NCI-H1092 treated with DMSO at 0.1 percent for 48 hours (cell line): ENCODE data around the gene SS18L1.

ENCODE experiments used
- DNase-seq: peaks from one replicate; lab custom pipeline; 2025; lab: John Stamatoyannopoulos, UW

The SS18L1 gene

DNA sequence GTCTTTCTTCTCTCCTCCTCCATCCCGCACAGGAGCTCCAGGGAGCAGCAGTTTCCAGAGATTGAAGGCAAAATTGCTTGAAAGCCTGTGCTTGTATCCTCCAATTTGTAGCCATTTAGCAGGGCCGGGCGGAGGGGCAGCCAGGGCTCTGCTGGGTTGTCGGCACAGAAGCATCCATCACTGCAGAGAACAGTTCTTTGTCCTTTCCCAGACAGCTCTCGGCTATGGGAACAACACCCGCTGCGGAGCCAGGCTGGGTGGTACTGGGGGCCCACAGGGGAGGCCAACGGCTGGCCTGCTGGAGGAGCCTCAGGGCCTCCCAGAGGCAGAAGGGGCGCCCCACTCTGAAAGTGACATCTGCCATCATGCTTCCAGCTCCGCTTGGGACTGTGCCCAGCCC, 68.7 kb downstream of the SS18L1 start:
- no peak for DNase-seq

DNA sequence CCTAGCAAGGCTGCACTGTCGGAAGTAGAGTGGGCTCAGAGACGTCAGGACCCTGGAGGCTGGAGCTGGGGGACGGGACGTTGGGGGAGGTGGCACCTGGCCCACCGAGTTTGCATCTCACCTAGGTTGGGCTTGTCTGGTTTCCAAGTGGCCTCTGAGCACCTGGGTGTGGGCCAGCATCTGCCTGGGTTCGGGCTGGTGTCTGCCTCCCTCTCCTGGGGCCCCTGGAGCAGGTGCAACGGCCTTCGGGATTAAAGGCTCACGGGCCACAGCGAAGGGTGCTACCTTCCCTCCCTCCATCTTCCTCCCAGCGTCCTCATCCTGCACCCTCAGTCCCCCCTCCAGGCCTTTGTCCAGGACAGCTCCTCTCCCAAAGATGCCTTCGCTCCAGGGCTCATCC, 70.5 kb downstream of the SS18L1 start:
- no peak for DNase-seq

DNA sequence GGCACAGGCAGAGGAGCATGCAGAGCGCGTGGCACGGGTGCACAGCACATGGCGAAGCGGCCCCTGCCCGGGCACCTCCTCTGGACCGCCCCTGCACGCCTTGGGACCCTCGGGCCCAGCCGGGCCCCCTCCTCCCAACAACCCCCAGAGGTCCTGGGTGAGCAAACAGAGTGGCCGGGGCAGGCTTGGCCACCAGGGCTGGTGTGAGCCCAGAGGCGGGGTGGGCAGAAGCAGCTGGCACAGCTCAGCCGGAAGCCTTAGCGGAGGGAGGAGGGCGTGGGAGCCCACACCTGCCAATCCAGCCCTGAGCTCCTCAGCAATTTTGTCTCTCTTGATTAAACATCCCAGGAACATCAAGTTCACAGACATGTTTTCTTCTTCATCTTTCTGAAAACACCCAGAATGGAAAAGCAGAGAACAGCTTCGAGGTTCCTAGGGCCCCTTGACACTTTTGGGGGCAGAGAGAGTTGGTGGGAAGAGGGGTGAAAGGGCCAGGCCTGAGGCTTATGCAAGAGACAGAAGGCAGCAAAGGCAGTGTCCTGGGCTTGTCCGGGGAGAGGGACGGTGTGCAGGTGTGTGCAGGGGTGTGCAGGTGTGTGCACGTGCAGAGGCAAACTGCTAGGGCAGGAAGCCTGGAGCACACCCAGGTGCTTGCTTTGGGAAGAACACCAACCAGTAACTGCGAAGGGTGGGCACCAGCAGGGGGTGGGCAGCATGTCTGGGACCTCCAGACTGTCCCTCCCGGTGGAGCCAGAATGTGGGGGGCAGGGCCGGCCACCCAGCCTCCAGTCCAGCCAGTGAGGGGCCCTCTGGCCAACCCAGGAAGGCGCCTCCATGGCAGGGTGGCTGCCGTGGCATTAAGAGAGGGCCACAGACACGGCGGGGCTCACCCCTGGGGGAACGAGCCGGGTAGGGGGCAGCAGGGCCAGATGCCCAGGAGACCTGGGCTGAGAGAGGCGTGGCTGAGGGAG, 71.7 kb downstream of the SS18L1 start:
- DNase-seq, result no peak

DNA sequence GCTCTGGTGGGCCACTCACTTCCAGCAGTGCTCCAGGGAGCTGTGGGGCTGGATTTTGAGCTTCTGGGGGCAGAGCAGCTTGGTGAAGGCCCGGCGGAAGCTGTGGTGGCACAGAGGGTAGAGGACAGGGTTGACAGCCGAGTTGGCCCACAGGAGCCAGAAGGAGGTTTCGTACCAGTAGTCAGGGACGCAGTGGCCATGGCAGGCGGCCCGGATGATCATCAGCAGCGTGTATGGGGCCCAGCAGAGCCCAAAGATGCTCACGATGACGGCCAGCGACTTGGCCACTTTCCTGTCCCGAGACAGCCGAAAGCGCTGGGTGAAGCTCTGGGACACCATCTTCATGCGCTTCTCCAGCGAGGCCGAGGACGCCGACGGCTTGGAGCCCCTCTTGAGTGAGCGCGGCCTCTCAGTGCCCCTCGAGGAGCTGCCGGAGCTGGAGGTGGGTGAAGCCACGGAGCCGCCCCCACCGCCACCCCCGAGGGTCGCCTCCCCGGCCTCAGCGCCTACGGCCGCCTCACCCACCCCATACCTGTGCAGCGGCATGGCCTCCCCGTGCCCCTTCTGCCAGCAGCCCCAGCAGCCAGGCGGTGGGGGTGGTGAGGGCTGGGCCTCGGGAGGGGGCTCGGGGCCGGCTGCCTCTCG, 72.5 kb downstream of the SS18L1 start:
- DNase-seq, result no peak

DNA sequence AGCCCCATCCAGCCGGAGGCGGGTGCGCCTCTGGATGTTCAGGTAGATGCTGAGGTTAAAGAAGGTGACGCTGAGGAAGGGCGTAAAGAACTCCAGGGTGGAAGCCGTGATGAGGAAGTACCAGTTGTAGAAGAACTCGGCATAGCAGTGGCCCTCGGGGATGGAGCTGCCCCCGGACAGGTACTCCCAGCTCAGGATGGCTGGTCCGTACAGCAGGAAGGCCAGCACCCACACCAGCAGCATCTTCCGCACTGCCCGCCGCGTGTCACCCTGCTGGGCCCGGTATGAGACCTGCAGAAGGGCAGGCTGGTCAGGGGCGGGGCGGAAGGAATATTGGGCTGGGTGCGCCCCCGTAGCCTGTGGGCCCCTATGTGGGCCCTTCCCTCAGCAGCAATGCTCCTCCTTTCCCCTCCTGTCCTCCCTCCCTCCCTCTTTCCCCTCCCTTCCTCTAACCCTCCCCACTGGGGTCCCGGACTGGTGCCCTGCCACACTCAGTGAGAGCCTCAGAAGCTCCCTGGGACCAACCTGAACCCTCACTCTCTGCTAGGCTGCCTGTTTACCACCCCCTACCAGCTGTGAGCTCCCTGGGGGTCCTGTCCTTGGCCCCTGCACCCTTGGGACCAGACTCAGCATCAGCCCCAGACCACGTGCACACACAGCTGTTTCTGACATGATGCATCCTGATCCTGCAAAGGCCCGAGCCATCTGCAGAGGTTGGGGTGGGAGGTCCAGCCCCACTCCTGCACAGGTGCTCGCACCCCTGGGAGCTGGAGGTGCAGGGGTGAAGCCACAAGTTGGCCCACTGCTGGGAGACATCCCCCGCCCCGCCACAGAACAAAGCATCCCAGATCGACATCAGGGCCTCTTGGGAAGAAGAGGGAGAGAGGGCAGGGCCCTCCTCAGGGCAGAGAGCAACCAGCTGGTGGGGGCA, 73.3 kb downstream of the SS18L1 start:
- DNase-seq, result no peak

DNA sequence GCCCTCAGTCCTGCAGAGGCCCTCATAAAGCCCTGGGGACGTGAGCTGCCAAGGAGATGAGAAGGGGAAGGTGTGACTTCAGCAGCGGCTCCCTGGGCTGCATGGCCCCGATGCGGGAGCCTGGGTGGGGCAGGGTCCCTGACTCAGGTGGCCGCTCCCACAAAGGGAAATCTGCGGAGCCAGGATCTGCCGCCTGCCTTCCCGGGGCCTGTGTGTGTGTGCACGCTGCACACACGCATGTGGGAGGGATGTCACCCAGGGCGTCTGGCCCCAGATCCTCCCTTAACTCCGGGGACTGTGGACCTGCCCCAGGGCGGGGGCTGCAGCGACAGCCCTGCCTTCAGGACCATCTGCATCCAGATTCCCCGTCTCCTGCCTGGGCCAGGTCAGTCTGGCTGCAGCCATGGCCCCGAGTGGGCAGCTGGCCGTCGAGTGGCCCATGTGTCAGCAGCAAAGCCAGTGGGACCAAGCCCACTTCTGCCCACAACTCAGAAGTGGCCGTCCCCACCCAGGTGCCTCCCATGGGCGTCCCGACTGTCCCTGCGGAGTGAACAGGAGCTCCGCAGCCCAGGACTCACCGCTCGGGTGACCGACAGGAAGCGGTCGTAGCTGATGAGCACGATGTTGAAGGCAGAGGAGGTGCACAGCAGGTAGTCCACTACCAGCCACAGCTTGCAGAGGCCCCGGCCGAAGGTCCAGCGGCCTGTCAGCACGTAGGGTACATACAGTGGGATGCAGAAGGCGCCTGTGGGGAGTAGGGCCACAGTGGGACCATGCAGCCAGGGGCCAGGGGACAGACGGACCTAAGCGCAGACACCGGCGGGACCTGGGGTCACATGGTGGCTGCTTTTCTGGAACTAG, 74.6 kb downstream of the SS18L1 start:
- DNase-seq, result no peak

DNA sequence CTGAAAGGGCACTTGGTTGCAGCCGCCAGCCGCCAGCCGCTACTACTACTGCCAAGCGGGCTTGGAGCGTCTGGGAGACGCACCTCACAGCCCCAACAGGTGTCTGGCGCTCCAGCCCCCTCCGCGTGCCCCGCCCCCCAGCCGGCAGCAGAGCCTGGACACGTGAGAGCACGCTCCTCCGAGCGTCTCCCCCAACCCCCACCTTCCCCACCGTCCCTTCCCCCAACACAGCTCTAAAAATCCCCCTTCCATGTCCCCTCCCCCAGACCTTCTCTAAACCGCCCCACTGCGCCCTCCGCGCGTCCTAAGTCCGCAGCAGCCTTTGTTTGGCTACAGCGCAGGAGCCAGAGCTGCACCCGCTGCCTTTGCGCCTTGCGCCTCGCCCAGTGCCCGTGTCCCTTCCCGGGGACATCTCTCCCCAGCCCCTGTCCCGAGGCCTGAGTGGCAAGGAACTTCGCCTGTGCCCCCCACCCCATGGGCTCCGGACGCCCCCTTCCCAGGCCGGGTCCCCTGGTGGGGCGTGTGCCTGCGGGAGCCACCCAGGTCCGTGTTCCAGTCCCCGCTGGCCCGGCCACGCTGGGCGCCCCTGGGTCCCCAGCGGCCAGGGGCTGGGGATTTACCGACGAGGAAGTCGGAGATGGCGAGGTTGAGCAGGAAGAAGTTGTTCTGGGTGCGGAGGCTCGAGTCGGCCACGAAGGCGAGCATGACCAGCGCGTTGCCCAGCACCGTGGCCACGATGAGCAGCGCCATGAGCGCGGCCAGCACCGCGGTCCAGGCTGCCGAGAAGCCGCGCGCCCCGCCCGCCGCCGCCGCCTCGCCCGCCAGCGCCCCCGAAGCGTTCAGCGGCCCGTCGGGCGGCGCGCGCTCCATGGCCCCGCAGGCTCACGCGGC, 75.8 kb downstream of the SS18L1 start:
- peak; percentile 48 for DNase-seq

DNA sequence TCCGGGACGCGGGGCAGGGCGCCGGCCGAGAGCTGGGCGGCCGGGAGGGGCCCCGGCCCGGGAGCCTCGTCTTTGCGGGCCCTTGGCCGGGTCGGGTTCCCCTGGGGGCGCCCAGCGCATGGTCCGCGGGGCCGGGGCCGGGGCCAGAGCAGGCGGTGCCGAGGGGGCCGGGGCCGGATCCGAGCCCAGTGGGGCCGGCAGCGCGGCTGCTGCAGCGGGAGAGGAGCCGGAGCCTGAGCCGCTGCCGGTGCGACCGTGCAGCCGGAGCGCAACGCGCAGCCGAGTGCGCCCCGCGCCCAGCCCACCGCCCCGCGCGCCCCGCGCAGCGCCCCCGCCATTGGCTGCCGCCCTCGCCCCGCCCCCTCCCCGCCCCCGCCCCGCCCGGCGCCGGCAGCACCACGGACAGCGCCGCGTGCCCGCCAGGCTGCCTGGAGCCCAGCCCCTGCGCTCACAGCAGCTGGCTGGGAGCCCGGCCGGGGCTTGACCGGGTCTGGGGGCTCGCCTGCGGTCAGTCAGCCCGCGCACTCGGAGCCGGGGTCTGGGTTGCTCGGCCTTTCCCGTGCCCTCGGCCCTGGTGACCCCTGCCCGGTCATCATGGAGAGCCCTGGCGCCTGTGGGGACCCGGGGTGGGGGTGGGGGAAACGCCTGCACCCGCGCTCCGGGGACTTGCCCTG, 76.6 kb downstream of the SS18L1 start, which contains the start of gene HRH3:
Gene HRH3, minus strand, starts transcription at position 287 of the 674 bp plus-strand sequence. CDS start 308 bp downstream, outside the sequence.
- DNase-seq, result peak; percentile 34

DNA sequence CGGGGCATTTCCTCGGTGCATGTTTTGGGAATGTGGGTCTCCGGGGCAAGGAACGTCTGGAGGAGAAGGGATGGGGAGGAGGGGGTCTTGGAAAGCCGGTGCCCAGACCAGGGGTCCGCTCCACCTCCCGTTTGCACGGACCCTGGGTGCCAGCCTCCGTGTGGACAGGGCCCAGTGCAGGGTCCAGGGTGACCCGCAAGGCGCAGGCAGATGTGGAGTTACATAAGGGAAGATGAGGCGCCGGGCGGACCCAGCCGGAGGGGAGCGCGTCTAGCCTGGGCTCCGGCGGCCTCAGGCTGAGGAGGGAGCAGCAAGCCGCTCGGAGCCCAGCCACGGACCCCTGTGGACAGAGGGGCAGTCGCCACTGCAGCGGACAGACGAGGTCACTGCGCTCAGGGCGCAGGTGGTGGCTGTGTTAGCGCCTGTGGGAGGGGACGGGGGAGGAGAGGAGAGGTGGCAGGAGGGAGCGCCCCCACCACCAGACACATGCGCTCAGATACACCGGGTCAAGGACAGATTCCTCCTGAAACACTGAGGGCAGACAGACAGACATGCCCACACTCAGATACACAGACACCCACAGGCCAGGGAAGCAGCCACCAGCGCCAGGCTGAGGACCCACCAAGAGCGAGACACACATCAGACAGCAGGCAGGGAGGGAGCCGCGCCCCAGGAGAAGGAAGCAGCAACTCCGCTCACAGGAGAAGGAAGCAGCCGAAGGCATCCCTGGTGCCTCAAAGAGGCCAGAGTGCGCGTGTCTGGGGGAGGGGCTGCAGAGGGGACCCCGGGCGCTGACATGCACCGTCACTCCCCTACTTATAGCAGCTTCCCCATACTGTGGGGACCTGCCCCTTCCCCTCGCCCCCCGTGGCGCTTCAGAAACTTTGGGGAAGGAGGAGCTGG, 77.3 kb downstream of the SS18L1 start:
- DNase-seq, result no peak

DNA sequence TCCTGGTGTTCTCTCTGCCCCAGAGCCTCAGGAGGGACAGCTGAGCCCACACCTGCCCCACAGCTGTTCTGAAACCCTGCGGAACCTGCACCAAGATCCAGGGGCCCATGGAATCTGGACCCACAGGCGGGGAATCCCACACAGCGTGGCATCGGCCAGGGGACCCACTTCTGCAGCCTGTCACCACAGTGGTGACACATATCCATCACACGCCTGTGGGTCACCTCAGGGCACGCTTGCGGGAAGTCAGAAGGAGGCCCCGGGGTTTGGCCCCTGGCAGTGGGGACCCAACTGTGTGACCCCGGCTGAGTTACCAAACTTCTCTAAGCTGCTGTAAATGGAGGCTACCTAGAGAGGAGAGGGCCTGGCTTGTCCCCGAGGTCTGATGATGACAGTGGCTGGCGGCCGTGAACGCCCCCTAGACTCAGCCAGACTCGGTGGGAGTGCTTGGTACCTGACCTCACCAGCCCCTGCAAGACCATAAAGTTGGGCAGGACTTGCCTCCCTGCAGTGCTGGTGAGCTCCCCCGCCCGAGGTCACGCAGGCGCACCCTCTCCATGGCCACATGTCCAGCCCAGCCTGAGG, 78.8 kb downstream of the SS18L1 start:
- DNase-seq, result no peak

DNA sequence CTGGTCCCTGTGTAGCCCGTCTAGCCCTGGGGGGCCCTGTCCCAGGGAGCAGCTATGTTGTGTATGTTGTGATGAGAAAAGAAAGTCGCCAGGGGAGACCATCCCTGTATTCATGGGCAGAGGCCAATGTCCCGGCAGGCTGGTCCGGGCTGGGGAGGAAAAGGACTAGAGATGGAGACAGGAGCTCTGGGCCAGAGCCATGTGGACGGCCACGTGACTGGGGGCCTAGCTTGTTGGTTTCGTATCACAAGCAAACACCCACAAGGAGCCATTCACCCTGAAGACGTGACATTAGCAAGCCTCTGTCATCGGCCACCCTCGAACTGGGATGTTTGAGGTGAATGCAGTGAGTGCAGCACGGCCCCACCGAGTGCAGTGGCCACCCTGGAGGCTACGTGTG, 79.4 kb downstream of the SS18L1 start:
- no peak for DNase-seq

DNA sequence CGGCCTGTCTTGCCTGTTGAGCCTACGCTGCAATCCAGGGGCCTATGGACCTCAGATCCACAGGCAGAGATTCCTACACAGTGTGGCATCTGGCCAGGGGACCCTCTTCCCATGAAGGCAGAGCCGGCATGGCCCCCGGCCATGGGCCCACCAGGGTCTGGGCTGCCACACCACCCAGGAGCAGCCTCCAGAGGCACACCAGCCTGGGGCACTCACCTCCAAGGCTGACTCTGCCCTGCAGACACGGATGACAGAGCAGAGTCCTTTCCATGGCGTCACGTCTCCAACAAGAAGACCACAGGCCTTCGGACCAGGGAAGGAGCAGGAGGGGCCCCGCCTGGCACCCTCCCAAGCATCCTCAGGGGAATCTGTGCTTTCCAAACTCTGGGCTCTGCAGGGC, 80.0 kb downstream of the SS18L1 start:
- no peak for DNase-seq

DNA sequence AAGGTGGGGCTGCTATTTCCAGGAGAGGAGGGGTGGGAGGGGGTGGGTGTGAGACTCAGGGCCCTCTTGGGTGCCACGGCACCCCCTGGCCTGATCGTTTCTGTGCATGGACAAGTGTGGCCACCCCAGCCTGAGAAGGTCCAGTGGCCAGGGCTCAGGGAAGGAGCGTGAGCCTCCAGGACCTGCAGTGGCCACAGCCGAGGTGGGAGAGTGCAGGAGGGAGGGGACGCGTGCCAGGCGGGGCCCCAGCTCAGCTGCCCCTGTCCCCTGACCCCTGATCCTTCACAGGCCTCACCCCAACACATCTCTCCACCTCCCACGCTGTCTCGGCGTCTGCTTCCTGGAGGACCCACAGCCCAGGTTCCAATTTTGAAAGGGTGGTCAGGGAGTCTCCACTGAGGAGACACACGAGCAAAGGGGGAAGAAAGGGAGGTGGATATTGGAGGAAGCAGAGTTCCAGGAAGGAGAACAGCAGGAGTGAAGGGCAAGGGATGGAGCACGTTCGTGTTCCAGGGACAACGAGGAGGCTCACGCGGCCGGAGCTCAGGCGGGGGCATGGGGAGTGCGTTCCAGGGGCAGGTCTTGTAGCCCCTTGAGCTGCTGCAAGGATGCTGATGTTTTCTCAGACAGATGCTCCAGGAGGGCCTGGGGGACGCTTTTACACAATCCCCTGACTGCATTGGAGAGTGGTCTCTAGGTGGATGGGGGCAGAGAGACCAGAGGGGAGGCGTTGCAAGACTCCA, 80.7 kb downstream of the SS18L1 start:
- DNase-seq, result no peak

DNA sequence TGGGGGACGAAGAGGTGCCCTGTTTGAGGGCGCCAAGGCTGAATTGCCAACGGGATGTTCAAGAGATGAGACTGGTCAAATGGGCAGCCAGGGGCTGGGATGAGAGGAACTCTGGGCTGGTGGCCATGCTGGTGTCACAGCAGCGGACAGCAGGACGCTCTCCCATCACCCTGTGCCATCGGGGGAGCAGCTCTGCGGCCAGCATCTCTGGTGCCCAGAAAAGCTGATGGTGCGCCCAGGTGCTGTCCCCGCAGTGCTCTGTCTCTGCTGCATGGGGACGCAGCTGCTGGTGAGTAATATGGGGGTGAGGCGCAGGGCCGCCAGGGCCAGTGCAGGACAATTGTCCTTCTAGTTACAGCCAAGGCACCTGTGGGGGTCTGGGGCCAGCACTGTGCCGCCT, 81.5 kb downstream of the SS18L1 start:
- DNase-seq, result no peak

DNA sequence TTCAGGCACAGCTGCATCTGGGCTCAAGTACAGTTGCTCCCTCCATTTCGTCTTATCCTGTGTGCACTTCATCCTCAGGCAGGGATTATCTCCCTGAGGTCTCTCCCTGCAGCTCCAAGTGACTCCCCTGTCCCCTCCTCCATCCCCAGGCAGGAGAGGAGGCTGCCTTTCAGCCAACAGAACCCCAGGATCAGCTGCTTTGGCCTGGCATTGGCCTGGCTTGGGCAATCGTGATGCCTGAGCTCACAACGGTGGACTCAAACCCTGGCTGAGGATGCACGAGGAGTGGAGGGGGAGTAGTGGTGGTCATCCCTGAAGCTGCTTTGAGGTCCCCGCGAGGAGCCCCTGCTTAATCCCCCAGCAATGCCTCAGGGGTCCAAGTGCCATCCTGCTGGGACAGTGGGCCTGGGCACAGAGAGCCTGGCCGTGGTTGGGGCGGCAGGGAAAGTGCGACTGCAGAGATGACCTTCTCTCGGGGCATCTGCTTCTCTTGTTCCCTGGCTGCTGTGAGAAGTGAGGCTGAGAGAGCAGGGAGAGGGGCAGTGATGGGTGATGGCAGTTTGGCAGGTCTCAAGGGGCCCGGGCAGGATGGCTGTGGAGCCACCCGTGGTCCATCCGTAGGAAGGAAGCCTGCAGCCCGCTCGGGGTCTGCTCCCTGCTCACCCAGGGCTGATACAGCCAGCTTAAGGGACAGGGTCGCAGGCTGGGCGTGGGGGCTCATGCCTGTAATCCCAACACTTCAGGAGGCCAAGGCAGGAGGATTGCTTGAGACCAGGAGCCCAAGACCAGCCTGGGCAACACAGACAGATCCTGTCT, 82.5 kb downstream of the SS18L1 start:
- DNase-seq, result no peak
